ENCODE measurements around the gene LINGO1. TPM values are rescaled to one million over a fixed set of nuclear protein-coding genes. Genes with fewer than 3 reads are reported as not detected.
A peak's percentile ranks its signal among the peaks of the same experiment; 100 is the strongest.

The LINGO1 gene
- total and polyA plus RNA-seq, 2 of the 8 experiments (the other 6 are each of a cell fraction or from before 2014, with no cell fraction given), result 57.1 to 114 TPM

- Histone ChIP-seq H2BK15ac (ENCODE audit: low read length) (0 out of 2 replicates have a peak overlapping the region, but pooled peaks have one; percentile 16), H2BK12ac (ENCODE audit: low read depth, low read length) (peak overlapping the region; percentile 80; the same call in 1 of the 2 replicates), H3K79me1 (ENCODE audit: low read depth, low read length) (peaks cover 22% of the 10 kb centered on the region), H4K20me1 (replicated peaks in 1 of 2; ENCODE audit: control insufficient read depth in 1 of 2, insufficient read depth in 2 of 2, low read length in 2 of 2) (peaks cover 2 to 8% of the 10 kb centered on the region in 2 experiments), H4K91ac (replicated peaks; ENCODE audit: insufficient read length, low read length) (no peak overlapping the region), H4K5ac (ENCODE audit: insufficient read length, low read depth, low read length) (no peak overlapping the region), H3K36me3 (ENCODE audit: control insufficient read depth in 2 of 4, insufficient read depth in 4 of 4, low read length in 3 of 4) (peaks cover 3 to 8% (median 6%) of the 10 kb centered on the region in 4 experiments; a peak in 5 of 8 replicates), H2BK5ac (ENCODE audit: low read depth, low read length) (peak overlapping the region; percentile 71), H2BK20ac (ENCODE audit: low read length) (peak overlapping the region; percentile 32; the same call in 1 of the 2 replicates), H4K8ac (ENCODE audit: extremely low read depth, insufficient read depth, low read length) (no peak overlapping the region; the same call in 1 of the 2 replicates), H3K4me2 (ENCODE audit: insufficient read depth in 1 of 2, low read depth in 2 of 2, low read length in 2 of 2) (no peak overlapping the region), H3K27ac (ENCODE audit: low read depth, low read length) (no peak overlapping the region), H3K79me2 (ENCODE audit: control insufficient read depth in 1 of 2, insufficient read depth in 2 of 2, low read length in 2 of 2) (peaks cover 0 to 48% of the 10 kb centered on the region in 2 experiments; a peak in 2 of 4 replicates), H3K9ac (replicated peaks in 1 of 4; ENCODE audit: extremely low read depth in 1 of 4, low read depth in 3 of 4, low read length in 3 of 4) (no peak overlapping the region), H2BK120ac (replicated peaks; ENCODE audit: low read depth, low read length) (no peak overlapping the region), H3K18ac (ENCODE audit: extremely low read depth, low read length) (no peak overlapping the region), H3K23ac (ENCODE audit: insufficient read length) (no peak overlapping the region), H2AFZ (ENCODE audit: low read length) (no peak overlapping the region), H3K14ac (ENCODE audit: insufficient read length) (no peak overlapping the region), H3K4me1 (replicated peaks in 1 of 4; ENCODE audit: control insufficient read depth in 3 of 4, insufficient read depth in 4 of 4, low read length in 3 of 4) (peaks cover 7 to 50% (median 35%) of the 10 kb centered on the region in 4 experiments), H3K9me3 (ENCODE audit: insufficient read depth in 2 of 2, low read depth in 1 of 2, low read length in 1 of 2) (no peaks in the 10 kb centered on the region), H3K23me2 (ENCODE audit: low read depth, low read length) (peaks cover 5% of the 10 kb centered on the region; the same call in 1 of the 2 replicates), H3K4ac (replicated peaks; ENCODE audit: insufficient read length, low read depth, low read length) (no peak overlapping the region), H3K56ac (replicated peaks; ENCODE audit: insufficient read length, low read depth, low read length) (no peak overlapping the region), H3K4me3 (ENCODE audit: extremely low read depth in 1 of 4, insufficient read depth in 2 of 4, low read depth in 3 of 4, low read length in 4 of 4) (no peak overlapping the region), H3K27me3 (replicated peaks in 1 of 4; ENCODE audit: control insufficient read depth in 3 of 4, extremely low read depth in 1 of 4, insufficient read depth in 3 of 4, low read length in 3 of 4) (no peaks in the 10 kb centered on the region), H2AK5ac (ENCODE audit: low read depth, low read length) (peak overlapping the region; percentile 78; the same call in 1 of the 2 replicates)
- WGBS, 2 experiments (ENCODE audit: extremely low coverage in 1 of 2, insufficient coverage in 1 of 2, insufficient read length in 1 of 2, insufficient replicate concordance in 2 of 2, low coverage in 1 of 2, low lambda C conversion rate in 2 of 2, missing lambda C conversion rate in 1 of 2), result 72% methylated on average over 6 of the region's 6 CpGs; no CpG with 5 or more reads in 1 of the 2 experiments
- no peak for FAIRE-seq
- ChIA-PET POLR2A (ENCODE audit: partially characterized antibody) (interaction anchor here (1.3 to 11.2 kb wide), 2 partner anchors 11 to 15 kb away, joined by 4 to 142 read pairs; partner anchors contain the start of gene LINGO1), CTCF (ENCODE audit: partially characterized antibody) (interaction anchor here (0.7 to 13.6 kb wide), 11 partner anchors 9 to 201 kb away, joined by 3 to 244 read pairs (median 8); partner anchors contain the start of gene LINGO1)
- DNase-seq (ENCODE audit: low read depth in 1 of 2, low spot score in 2 of 2), result no peak
- TF ChIP-seq SAP30 (IDR thresholded peaks at IDR 0.05; ENCODE audit: insufficient read depth, insufficient replicate concordance, low read length) (no peak), NRF1 (IDR thresholded peaks at IDR 0.05; ENCODE audit: low read depth, low read length) (no peak), ATF3 (IDR thresholded peaks at IDR 0.05; ENCODE audit: insufficient read depth, low read depth, low read length) (no peak)
Observed at GRCh38 chr15:77619883-77620282, 12.8 kb downstream of the LINGO1 start.

All from H1 (cell line).